Stimulated activated CD4-positive, alpha-beta T cell treated with anti-CD3 and anti-CD28 coated beads, Interleukin-2, amount 100 ng/mL, for 48 hours (primary cell): ENCODE results near the gene MYCN.

Experiments used
- DNase-seq, 2 donors: peaks; one replicate each; pipeline ENCODE4 v3.0.0-alpha.2; 2020

The MYCN gene

DNA sequence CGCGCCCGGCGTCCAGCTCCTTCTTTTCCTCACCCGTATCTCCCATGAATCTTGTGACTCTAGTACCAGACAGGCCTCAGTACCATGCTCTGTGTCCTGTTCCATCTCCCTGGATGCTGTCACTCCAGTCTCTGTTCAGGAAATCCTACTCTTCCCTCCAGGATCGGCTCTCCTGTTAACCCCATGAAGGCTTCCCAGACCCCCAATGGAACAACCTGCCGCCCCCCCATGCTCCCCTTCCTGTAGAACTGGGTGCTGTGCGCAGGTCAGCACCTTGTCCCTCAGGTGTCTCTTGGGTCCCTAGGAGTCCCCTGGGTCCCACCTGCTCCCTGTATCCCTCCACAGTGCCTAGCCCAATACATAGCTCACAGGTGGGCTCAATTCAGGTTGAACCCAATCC is 41.3 kb downstream of the MYCN start:
- DNase-seq, result no peak

- DNase-seq, result no peak
Observed at GRCh38 chr2:15982285-15983044, 42.1 kb downstream of the MYCN start.

GRCh38 chr2:15983496-15983895 is 43.1 kb downstream of the MYCN start:
- DNase-seq, result no peak

DNA sequence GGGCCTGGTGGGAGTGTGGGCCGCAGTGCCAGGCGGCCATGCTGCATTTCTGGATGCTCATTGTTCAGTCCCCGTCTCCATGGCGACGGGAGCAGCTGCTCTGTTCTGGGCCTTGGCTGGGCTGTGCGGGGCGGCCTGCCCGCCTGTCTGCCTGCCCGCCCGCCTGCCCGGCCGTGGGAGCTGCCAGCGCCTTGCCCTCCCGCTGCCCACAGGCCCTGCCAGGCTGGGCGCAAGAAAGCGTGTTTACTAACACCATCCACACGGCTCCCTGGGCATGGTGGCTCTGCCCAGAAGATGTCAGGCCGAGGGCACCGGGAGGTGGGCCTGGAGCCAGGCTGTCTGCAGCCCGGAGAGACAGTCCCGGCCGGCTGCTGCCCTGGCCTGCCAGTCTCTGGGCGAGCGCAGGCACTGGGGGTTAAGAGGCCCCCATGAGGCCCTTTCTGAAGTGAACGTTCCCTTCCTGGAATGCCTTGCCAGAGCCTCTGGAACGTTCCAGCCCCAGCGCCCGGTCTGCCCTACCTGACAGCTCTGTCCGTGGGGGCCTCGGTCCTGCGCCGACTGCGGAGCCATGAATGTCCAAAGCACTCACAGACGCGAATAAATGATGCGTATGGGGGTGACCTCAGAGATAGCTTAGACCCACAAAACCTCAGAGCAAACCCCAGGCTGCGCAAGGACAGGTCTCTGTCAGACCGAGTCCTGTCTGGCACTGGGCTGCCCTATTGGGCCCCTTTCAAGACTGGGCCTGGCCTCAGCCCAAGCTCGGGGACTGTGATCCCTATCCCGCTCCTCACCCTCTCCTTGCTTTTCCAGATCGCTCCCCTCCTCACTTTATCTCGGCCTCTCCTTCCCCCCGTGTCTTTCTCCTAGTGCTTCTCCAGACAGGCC is 44.3 kb downstream of the MYCN start:
- no peak for DNase-seq

DNA sequence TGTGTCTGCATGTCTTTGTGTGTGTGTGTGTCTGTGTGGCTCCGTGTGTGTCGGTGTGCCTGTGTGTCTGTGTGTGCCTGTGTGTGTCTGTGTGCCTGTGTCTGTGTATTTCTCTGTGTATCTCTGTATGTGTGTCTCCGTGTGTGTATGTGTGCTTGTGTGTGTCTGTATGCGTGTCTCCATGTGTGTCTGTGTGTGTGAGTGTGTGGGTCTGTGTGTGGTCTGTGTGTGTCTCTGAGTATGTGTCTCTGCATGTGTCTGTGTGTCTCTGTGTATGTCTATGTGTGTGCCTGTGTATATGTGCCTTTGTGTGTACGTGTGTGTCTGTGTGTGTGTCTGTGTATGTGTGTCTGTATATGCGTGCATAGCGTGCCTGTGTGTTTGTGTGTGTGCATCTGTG is 45.2 kb downstream of the MYCN start:
- DNase-seq, result no peak

DNA sequence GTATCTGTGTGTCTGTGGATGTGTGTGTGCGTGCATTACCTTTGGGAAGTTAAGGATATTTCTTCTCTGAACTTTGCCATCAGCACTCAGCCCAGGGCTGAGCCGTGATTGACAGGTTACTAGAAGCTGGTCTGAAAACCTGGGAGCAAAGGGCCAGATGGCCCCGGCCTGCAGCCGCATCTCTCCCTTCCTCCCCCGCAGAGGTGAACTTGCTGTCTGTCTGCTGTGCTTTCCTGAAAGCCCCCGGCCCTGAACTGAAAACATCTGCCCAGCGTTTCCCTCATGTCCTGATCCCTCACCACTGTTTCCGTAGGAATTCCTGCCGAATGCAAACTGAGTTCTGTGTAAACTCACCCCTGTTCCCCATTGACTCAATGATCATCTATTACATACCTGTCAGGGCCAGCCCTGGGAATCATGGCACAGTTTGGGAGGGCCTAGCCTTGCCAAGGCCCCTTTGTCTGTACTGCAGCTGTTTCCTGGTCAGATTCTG is 45.8 kb downstream of the MYCN start:
- no peak for DNase-seq

GRCh38 chr2:15986644-15987043 is 46.3 kb downstream of the MYCN start:
- no peak for DNase-seq

DNA sequence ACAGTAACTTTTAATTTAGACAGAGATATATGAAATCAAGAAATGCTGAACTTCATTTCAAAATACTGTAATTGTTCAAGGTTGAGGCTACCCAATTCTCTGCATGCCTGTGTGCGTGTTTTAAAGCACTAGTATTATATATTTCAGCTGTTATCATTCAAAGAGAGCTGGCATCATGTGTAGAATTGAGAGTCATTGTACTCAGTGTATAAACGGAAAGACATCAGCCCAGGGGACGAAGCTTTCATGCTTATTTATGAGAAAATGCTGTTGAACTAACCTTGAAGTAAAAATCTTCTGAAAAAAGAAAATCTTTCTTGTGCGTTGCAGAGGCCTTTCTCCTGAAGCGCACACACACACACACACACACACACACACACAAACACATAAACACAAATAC is 48.4 kb downstream of the MYCN start:
- DNase-seq, result no peak

DNA sequence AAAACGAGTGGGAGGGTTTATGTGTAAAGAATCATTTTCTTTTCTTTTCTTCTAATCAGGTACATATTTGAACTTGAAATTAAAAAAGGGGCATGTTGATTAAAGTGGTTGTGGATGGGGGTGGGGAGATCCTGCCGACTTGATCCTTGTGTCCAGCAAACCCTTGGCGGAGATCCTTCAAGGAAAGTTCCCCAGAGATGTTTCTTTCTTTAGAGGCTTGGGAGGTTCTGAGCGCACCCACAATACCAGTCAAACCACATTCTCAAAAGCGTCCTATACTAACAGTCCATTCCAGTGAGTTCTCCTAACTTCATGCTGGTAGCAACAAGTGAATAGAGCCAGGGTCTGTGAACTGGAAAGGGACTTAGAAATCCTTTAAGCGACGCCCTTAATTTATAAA is 49.2 kb downstream of the MYCN start:
- DNase-seq, result no peak

DNA sequence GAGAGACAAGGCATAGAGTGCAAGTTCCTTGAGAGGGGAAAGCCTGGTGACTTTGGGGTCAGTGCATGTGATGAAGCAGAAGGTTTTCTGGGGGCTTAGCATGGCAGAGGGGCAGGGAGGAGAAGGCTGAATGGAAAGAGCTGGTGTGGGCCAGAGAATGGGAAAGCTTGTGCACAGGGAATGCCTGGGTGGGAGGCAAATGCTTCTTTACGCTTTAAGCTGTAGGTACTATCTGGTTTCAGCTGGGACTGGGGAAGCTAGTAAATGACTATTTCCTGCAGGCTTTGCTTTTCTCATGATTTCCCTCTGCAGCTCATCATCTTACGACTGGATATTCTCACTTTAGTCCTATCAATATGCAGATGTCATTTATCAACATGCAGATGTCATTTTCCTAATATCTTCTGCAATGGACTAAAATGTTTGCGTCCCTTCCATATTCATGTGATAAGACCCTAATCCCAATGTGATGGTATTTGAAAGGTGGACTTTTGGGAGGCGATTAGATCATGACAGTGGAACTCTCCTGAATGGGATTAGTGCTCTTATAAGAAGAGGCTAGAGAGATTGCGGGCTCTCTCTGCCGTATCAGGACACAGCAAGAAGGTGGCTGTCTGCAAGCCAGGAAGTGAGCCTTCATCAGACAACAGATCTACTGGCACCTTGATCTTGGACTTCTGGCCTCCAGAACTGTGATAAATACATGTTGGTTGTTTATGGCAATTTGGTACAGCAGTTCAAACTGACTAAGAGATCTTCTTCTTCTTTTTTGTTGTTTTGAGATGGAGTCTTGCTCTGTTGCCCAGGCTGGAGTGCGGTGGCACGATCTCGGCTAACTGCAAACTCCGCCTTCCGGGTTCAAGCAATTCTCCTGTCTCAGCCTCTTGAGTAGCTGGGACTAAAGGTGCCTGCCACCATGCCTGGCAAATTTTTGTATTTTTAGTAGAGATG is 50.1 kb downstream of the MYCN start:
- DNase-seq, result no peak

- DNase-seq, result no peak
Observed at GRCh38 chr2:15991231-15991630, 50.9 kb downstream of the MYCN start.

GRCh38 chr2:15992457-15993231 is 52.3 kb downstream of the MYCN start:
- DNase-seq, result no peak

GRCh38 chr2:15993232-15993610 is 52.9 kb downstream of the MYCN start:
- no peak for DNase-seq

GRCh38 chr2:15993666-15994065 is 53.3 kb downstream of the MYCN start:
- no peak for DNase-seq

- no peak for DNase-seq
Observed at GRCh38 chr2:15995603-15996002, 55.3 kb downstream of the MYCN start.
